Esophagus squamous epithelium (tissue), 4 donors: ENCODE data around the gene TLCD1.

Experiments used
- CTCF ChIP-seq, 6 experiments: fragments of 450-650 bp in 4 of 6; fragments of 200-600 bp in 2 of 6; sonication (generic) in 2 of 6; IDR thresholded peaks; one replicate each; pipeline ENCODE4 v1.5.1; 2016 to 2019; ENCODE audit warnings: antibody characterized with exemption in 6 of 6, mild to moderate bottlenecking in 4 of 6, moderate library complexity in 4 of 6
- POLR2A ChIP-seq, 4 donors: fragments of 450-650 bp; IDR thresholded peaks; one replicate each; pipeline ENCODE4 v1.6.1; 2017; ENCODE audit warnings: antibody characterized with exemption in 4 of 4, mild to moderate bottlenecking in 4 of 4, moderate library complexity in 3 of 4

DNA sequence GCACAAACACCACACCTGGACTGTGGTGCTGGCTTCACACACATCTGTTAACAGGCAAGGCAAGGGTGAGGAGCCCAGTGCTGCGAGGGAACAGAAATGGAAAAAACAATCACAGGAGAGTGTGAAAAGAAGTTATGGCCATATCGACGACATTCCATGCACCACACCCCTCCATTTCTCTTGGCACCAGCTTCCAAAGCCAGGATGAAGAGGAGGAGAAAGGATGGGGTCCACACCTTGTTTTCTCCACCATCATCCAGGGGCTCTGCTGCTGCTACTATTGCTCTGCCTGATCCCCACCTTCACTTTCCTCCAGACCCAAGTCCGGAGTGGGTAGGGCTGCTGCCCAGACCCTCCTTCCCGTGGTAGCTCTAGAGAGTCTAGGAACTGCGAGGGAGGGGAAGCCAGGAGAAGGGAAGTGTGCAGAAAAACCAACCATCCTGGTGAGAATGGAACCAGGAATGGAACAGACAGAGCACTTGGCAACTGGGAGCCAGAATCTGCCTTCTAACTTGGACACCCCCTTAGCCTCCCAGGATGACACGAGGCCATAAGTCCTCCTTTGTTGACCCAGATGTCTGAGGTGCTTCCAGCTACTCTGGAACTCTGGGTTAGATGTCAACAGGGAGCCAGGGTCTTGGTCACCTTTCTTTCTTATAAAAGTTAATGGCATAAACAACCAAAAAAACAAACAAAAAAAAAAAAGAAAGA is 13.2 kb downstream of the TLCD1 start:
- TF ChIP-seq CTCF (IDR thresholded peaks at IDR 0.05), result no peak
- no peak for TF ChIP-seq POLR2A (IDR thresholded peaks at IDR 0.05)
